ENCODE results near the gene TMBIM1.

DNA sequence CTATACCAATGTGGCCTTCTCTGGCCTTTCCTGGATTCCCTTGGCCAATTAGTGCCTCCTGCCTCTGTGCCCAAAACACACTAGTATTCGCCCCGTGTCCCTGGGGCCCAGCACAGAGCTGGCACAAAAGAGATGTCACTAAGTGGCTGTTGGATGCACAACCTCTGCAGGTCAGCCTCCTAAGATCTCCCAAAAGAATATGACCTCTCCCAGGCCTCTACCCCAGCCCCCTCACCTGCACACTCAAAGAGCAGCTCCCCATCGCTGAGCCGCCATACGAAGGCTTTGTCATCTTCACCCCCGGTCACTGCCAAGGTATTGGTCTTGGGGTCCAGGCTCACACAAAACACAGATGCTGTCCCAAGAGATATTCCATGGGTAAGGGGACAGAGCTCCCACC is 25.0 kb downstream of the TMBIM1 start:
- TF ChIP-seq, protein P1, sequence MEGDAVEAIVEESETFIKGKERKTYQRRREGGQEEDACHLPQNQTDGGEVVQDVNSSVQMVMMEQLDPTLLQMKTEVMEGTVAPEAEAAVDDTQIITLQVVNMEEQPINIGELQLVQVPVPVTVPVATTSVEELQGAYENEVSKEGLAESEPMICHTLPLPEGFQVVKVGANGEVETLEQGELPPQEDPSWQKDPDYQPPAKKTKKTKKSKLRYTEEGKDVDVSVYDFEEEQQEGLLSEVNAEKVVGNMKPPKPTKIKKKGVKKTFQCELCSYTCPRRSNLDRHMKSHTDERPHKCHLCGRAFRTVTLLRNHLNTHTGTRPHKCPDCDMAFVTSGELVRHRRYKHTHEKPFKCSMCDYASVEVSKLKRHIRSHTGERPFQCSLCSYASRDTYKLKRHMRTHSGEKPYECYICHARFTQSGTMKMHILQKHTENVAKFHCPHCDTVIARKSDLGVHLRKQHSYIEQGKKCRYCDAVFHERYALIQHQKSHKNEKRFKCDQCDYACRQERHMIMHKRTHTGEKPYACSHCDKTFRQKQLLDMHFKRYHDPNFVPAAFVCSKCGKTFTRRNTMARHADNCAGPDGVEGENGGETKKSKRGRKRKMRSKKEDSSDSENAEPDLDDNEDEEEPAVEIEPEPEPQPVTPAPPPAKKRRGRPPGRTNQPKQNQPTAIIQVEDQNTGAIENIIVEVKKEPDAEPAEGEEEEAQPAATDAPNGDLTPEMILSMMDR (IDR thresholded peaks at IDR 0.05; ENCODE audit: extremely low read depth in 1 of 2, insufficient read depth in 1 of 2, low read depth in 1 of 2, low read length in 2 of 2): no peak
- no peak for TF ChIP-seq EZH2 (IDR thresholded peaks at IDR 0.05; ENCODE audit: borderline replicate concordance, low read depth, low read length, severe bottlenecking)
- TF ChIP-seq, protein P2, sequence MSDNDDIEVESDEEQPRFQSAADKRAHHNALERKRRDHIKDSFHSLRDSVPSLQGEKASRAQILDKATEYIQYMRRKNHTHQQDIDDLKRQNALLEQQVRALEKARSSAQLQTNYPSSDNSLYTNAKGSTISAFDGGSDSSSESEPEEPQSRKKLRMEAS (IDR thresholded peaks at IDR 0.05; ENCODE audit: insufficient read depth, insufficient read length): no peak
- TF ChIP-seq POLR2AphosphoS5 (IDR thresholded peaks at IDR 0.05; ENCODE audit: insufficient read depth, low read depth, low read length): no peak
- TF ChIP-seq POLR2A (IDR thresholded peaks at IDR 0.05; ENCODE audit: low read depth, low read length): no peak
- TF ChIP-seq GATA2 (IDR thresholded peaks at IDR 0.05; ENCODE audit: insufficient read depth, insufficient read length, low read depth, low read length): no peak
- TF ChIP-seq JUN (IDR thresholded peaks at IDR 0.05; ENCODE audit: borderline replicate concordance, insufficient read depth, insufficient read length, low read depth): no peak
- no peak for TF ChIP-seq FOS (IDR thresholded peaks at IDR 0.05; ENCODE audit: borderline replicate concordance, insufficient read depth, low read length)
- no peak for TF ChIP-seq MYC (IDR thresholded peaks at IDR 0.05; ENCODE audit: low read depth, low read length)
